Mammary epithelial cell (primary cell): ENCODE measurements around the gene TRIM45.

Source experiments
- CTCF ChIP-seq, 2 donors: IDR thresholded peaks in 1 of 2; conservative IDR thresholded peaks in 1 of 2; 2 replicates each; pipeline ENCODE4 v1.5.1; 2011 to 2012; ENCODE audit warnings: inconsistent platforms in 2 of 2, low read length in 2 of 2, mild to moderate bottlenecking in 2 of 2, control low read depth in 1 of 2, low read depth in 1 of 2; ENCODE audit not compliant: insufficient read depth in 1 of 2; ENCODE audit errors: extremely low read depth in 1 of 2
- EZH2 ChIP-seq: IDR thresholded peaks from 2 replicates; pipeline ENCODE4 v1.6.1; 2012; ENCODE audit warnings: low read length, inconsistent platforms, borderline replicate concordance

DNA sequence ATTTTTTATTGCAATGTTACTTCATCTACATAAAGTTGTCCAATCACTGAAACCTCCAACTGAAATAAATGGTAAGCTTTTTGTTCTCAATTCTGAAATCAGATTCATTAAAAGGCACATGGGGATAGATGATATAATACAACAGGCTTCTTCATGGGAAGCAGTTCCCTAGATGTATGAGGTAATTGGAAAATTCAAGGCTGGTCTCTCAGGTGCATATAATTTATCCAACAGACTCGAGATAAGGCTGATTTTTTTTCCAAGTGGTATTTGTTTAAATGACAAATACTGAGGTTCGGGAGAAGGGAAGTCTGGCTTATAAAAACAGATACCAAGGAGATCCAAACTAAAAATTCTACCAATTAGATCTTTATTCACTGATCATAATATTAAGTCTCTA, 14.2 kb downstream of the TRIM45 start:
- no peak for TF ChIP-seq EZH2
- TF ChIP-seq CTCF (conservative IDR thresholded peaks at IDR 0.05 in 1 of 2, IDR thresholded peaks at IDR 0.05 in 1 of 2; ENCODE audit: extremely low read depth in 1 of 2, insufficient read depth in 1 of 2, low read depth in 1 of 2, low read length in 2 of 2): no peak
